Neural progenitor cell (in vitro differentiated cells): Measurements from ENCODE around the gene CFAP206.

Experiments used
- EZH2 ChIP-seq: fragments of 200-600 bp; sonication (generic); IDR thresholded peaks from 2 replicates; pipeline ENCODE4 v1.6.1; 2017; ENCODE audit warnings: antibody characterized with exemption, mild to moderate bottlenecking, moderate library complexity
- TF ChIP-seq, protein P1 (sequence below): fragments of 200-600 bp; sonication (generic); IDR thresholded peaks from 2 replicates; pipeline ENCODE4 v1.5.1; 2017; ENCODE audit warnings: antibody characterized with exemption, mild to moderate bottlenecking

DNA sequence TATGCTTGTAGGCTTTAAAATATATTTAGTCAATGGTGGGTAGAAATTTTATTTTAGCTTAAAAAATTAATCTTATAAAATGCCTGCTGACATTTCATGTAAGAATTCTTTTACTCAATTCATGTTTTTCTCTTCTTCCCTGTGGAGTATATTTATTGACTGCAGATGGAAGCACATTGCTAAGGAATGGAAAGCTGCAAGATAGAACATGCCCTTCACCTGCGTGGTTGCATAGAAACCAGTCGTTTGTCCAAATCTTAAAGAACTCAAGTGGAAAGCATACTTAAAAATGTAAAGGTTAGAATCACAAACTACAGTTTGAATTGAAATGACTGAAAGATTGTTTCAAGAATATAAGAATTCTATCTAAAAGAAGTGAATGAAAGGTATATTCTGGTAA lies 32.5 kb upstream of the CFAP206 start:
- TF ChIP-seq, protein P1, sequence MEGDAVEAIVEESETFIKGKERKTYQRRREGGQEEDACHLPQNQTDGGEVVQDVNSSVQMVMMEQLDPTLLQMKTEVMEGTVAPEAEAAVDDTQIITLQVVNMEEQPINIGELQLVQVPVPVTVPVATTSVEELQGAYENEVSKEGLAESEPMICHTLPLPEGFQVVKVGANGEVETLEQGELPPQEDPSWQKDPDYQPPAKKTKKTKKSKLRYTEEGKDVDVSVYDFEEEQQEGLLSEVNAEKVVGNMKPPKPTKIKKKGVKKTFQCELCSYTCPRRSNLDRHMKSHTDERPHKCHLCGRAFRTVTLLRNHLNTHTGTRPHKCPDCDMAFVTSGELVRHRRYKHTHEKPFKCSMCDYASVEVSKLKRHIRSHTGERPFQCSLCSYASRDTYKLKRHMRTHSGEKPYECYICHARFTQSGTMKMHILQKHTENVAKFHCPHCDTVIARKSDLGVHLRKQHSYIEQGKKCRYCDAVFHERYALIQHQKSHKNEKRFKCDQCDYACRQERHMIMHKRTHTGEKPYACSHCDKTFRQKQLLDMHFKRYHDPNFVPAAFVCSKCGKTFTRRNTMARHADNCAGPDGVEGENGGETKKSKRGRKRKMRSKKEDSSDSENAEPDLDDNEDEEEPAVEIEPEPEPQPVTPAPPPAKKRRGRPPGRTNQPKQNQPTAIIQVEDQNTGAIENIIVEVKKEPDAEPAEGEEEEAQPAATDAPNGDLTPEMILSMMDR = no peak
- no peak for TF ChIP-seq EZH2
